Heart left ventricle (tissue), 13 donors: ENCODE results near the gene RAB22A.

Experiments
- CTCF ChIP-seq, 12 donors: fragments of 200-600 bp; sonication (generic) in 4 of 12; IDR thresholded peaks; one replicate each; pipeline versions ENCODE4 v1.5.0 to v1.8.0; 2018 to 2022; ENCODE audit warnings: antibody characterized with exemption in 12 of 12, mild to moderate bottlenecking in 5 of 12
- POLR2A ChIP-seq, 2 donors: fragments of 450-650 bp; IDR thresholded peaks; one replicate each; pipeline ENCODE4 v1.6.1; 2017; ENCODE audit warnings: antibody characterized with exemption in 2 of 2, mild to moderate bottlenecking in 2 of 2, moderate library complexity in 2 of 2
- donor health status: ischemic (EF 13 %, LVEDD 7.1; RV severe dilation, severe dysfunction).
- donor health status: DM: no; HTN: yes; CAD: no.
- donor health status: DM: no; HTN: no; CAD: no.
- donor health status: ischemic (EF 25% LVEDD 6.9; RV normal size, moderate dysfunction).
- donor health status: ischemic (EF 25% LVEDD 5.7; RV mildly dilated, moderate dysfunction).
- donor health status: ischemic (EF 35%, LVEDD 5.7; RV mildly dilated, moderate dysfunction).
- donor health status: nonischemic (EF 11% LVEDD 7.7; RV severe dilation, severe dysfunction).
- donor health status: DM: yes; HTN: yes; CAD: no.
- donor health status: PGD.
- donor health status: ischemic (EF 29% LVEDD 5.4; RV normal size, mild dysfunction).
- donor health status: nonischemic (EF 23%, LVEDD 6.1; RV moderate dilation, normal function).

- TF ChIP-seq POLR2A (IDR thresholded peaks at IDR 0.05), result no peak
- TF ChIP-seq CTCF (IDR thresholded peaks at IDR 0.05), result no peak
These were observed 79.9 kb downstream of the RAB22A start for GRCh38 chr20:58389324-58389967.
